ENCODE data around the gene USP33. TPM values are rescaled to one million over a fixed set of nuclear protein-coding genes. Genes with fewer than 3 reads are reported as not detected.

The USP33 gene
- total and polyA plus RNA-seq, 8 donors, result 17.3 to 174 (median 61.2) TPM

DNA sequence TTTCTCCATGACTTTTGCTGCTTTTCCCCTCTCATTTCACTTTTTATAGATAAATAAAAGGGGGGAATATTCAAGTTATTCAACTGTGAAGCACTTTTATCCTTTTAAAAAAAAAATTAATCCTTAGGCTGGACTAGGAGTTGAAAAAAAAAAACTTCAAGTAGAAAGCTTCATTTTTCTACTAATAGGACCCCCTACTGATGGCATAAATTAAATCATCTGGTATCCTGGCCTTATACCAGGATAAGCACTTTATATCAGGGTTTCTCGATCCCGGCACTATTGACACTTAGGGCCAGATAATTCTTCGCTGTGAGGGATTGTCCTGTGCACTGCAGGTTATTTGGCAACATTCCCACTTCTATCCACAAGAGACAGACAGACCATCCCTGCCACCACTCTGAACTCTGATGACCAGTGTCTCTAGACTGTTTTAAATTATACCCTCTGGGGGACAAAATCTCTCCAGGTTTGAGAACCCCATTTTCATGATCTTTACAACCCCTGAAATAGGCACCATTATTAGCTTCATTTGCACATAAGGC, 17.6 kb downstream of the USP33 start:
- TF ChIP-seq POLR2A (IDR thresholded peaks at IDR 0.05) (no peak), EP300 (IDR thresholded peaks at IDR 0.05) (no peak), POLR2AphosphoS5 (IDR thresholded peaks at IDR 0.05) (no peak)
- TF ChIP-seq, protein P1, sequence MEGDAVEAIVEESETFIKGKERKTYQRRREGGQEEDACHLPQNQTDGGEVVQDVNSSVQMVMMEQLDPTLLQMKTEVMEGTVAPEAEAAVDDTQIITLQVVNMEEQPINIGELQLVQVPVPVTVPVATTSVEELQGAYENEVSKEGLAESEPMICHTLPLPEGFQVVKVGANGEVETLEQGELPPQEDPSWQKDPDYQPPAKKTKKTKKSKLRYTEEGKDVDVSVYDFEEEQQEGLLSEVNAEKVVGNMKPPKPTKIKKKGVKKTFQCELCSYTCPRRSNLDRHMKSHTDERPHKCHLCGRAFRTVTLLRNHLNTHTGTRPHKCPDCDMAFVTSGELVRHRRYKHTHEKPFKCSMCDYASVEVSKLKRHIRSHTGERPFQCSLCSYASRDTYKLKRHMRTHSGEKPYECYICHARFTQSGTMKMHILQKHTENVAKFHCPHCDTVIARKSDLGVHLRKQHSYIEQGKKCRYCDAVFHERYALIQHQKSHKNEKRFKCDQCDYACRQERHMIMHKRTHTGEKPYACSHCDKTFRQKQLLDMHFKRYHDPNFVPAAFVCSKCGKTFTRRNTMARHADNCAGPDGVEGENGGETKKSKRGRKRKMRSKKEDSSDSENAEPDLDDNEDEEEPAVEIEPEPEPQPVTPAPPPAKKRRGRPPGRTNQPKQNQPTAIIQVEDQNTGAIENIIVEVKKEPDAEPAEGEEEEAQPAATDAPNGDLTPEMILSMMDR (IDR thresholded peaks at IDR 0.05), result no peak
- DNase-seq, result no peak
- no peak overlapping the region for H3K27ac ChIP-seq
- peaks cover 0 to 14% (median 2%) of the 10 kb centered on the region in 4 donors for H3K4me1 ChIP-seq
- WGBS, 5 donors, result 45 to 73% (median 62%) methylated on average over 3 of the region's 3 CpGs
- peaks cover 0 to 37% (median 35%) of the 10 kb centered on the region in 4 donors for H3K36me3 ChIP-seq
- no peak overlapping the region for H3K4me3 ChIP-seq
- H3K9me3 ChIP-seq, result no peaks in the 10 kb centered on the region
- no peaks in the 10 kb centered on the region for H3K27me3 ChIP-seq
- intact Hi-C loops (cut with DNase I; ENCODE audit: low total_unique reads), result no loop called here

DNA sequence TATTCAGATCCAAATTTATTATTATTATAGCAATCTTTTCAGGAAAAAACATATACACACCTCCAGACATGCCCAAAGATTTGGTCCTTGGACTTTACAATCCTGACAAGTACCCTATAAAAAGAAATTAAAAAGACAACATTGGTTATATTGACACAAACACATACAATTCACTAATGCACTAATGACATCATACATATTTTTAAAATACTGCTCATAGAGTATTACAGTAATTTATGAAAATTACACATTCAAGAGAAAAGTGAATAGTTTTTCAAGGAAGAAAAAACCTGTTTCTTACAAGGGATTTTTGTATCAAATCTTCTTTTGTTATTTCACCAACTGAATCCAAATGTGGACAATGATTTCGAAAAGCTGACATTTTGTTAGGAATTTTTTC, 18.3 kb downstream of the USP33 start:
- Histone ChIP-seq H3K4me3 (no peak overlapping the region), H3K9me3 (no peaks in the 10 kb centered on the region), H3K4me1 (peaks cover 0 to 14% (median 2%) of the 10 kb centered on the region in 4 donors), H3K27ac (no peak overlapping the region), H3K27me3 (no peaks in the 10 kb centered on the region), H3K36me3 (peaks cover 0 to 43% (median 40%) of the 10 kb centered on the region in 4 donors)
- DNase-seq, result no peak
- WGBS, 5 donors, result 91 to 96% (median 92%) methylated on average over 1 of the region's 1 CpG
- TF ChIP-seq POLR2A (IDR thresholded peaks at IDR 0.05), result no peak
- TF ChIP-seq, protein P1 (IDR thresholded peaks at IDR 0.05), result no peak
- TF ChIP-seq POLR2AphosphoS5 (IDR thresholded peaks at IDR 0.05), result no peak
- no peak for TF ChIP-seq EP300 (IDR thresholded peaks at IDR 0.05)
- intact Hi-C loops (cut with DNase I; ENCODE audit: low total_unique reads), result no loop called here

DNA sequence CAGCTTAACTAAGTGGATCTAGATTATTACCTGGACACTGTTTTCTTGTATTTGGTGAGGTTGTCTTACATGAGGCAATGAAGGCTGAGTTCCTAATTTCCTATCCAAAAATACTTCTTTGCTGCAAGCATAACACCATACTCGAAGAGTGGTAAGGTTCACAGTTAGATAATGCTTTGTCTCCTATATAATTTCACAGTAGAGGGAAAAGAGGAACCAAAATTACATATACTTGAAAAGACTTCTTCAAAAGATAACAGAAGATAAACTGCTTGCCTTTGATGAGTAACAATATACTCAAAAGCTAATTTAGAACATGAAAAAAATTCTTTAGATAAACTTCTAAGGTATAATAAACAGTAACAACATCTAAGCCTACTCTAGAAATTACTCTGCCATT, 20.4 kb downstream of the USP33 start:
- no peak overlapping the region for H3K4me3 ChIP-seq
- DNase-seq, result no peak
- peaks cover 0 to 57% (median 53%) of the 10 kb centered on the region in 4 donors for H3K36me3 ChIP-seq
- no peak for TF ChIP-seq POLR2AphosphoS5 (IDR thresholded peaks at IDR 0.05)
- no peak for TF ChIP-seq POLR2A (IDR thresholded peaks at IDR 0.05)
- TF ChIP-seq, protein P1 (IDR thresholded peaks at IDR 0.05), result no peak
- no peak for TF ChIP-seq EP300 (IDR thresholded peaks at IDR 0.05)
- H3K27ac ChIP-seq, result no peak overlapping the region
- H3K4me1 ChIP-seq, result peaks cover 0 to 8% (median 0%) of the 10 kb centered on the region in 4 donors
- intact Hi-C loops (cut with DNase I; ENCODE audit: low total_unique reads), result no loop called here
- no peaks in the 10 kb centered on the region for H3K27me3 ChIP-seq
- WGBS, 5 donors, result 78 to 100% (median 88%) methylated on average over 1 of the region's 1 CpG
- no peaks in the 10 kb centered on the region for H3K9me3 ChIP-seq

DNA sequence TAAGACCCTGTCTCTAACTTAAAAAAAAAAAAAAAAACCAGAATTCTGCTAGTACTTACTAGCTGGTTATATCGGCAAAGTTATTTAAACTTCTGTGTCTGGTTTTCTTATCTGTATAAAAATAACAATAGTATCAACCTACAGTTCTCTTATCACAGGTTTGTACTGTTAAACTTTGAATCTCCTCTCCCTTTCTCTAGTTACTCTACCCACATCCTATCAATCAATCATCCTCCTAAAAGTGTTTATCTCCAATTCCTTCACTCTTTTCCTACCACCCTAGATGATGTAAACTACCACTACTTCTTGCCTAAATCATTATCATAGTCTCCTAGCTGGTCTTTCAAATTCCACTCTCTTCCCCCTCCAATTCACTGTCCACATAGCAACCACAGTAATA, 27.6 kb downstream of the USP33 start:
- intact Hi-C loops (cut with DNase I; ENCODE audit: low total_unique reads), result no loop called here
- no peaks in the 10 kb centered on the region for H3K4me1 ChIP-seq
- 27 to 55% (median 39%) methylated on average over 1 of the region's 1 CpG for WGBS, 5 donors
- DNase-seq, result no peak
- H3K27ac ChIP-seq, result no peak overlapping the region
- no peaks in the 10 kb centered on the region for H3K9me3 ChIP-seq
- no peak for TF ChIP-seq POLR2A (IDR thresholded peaks at IDR 0.05)
- TF ChIP-seq POLR2AphosphoS5 (IDR thresholded peaks at IDR 0.05), result no peak
- TF ChIP-seq, protein P1 (IDR thresholded peaks at IDR 0.05), result no peak
- no peak for TF ChIP-seq EP300 (IDR thresholded peaks at IDR 0.05)
- no peaks in the 10 kb centered on the region for H3K27me3 ChIP-seq
- H3K36me3 ChIP-seq, result peaks cover 20 to 79% (median 70%) of the 10 kb centered on the region in 4 donors
- no peak overlapping the region for H3K4me3 ChIP-seq
